Peyer's patch (tissue), 4 donors: ENCODE results near the gene GULP1.

Experiments used
- CTCF ChIP-seq, 6 experiments: fragments of 450-650 bp in 4 of 6; fragments of 200-600 bp in 2 of 6; sonication (generic) in 1 of 6; IDR thresholded peaks; one replicate each; pipeline ENCODE4 v1.5.1; 2017 to 2019; ENCODE audit warnings: antibody characterized with exemption in 6 of 6, mild to moderate bottlenecking in 3 of 6, moderate library complexity in 1 of 6
- POLR2A ChIP-seq, 2 donors: fragments of 450-650 bp; IDR thresholded peaks; one replicate each; pipeline ENCODE4 v1.5.1; 2017; ENCODE audit warnings: antibody characterized with exemption in 2 of 2, mild to moderate bottlenecking in 2 of 2, moderate library complexity in 2 of 2

GRCh38 chr2:188279093-188279445 is 12.6 kb upstream of the GULP1 start:
- TF ChIP-seq CTCF (IDR thresholded peaks at IDR 0.05): no peak
- TF ChIP-seq POLR2A (IDR thresholded peaks at IDR 0.05): no peak
